ENCODE data around the gene INHBE.

INHBE gene

GRCh38 chr12:57467915-57468314, 12.8 kb downstream of the INHBE start:
- H3K27ac ChIP-seq, result no peak overlapping the region
- H3K9ac ChIP-seq, result no peak overlapping the region
- no peaks in the 10 kb centered on the region; a peak in 1 of 22 replicates for H3K27me3 ChIP-seq
- no peak overlapping the region for H3K4me2 ChIP-seq
- peaks cover 8 to 58% (median 41%) of the 10 kb centered on the region in 11 experiments; a peak in 19 of 22 replicates for H3K36me3 ChIP-seq
- peaks cover 0 to 76% (median 0%) of the 10 kb centered on the region in 11 experiments; a peak in 8 of 22 replicates for H4K20me1 ChIP-seq
- H3K9me3 ChIP-seq (replicated peaks in 1 of 11), result no peaks in the 10 kb centered on the region
- TF ChIP-seq Cebpa-rat (IDR thresholded peaks at IDR 0.05), result no peak
- H3K4me1 ChIP-seq, result peaks cover 5 to 72% (median 20%) of the 10 kb centered on the region in 10 experiments
- no peak overlapping the region for H3K4me3 ChIP-seq

DNA sequence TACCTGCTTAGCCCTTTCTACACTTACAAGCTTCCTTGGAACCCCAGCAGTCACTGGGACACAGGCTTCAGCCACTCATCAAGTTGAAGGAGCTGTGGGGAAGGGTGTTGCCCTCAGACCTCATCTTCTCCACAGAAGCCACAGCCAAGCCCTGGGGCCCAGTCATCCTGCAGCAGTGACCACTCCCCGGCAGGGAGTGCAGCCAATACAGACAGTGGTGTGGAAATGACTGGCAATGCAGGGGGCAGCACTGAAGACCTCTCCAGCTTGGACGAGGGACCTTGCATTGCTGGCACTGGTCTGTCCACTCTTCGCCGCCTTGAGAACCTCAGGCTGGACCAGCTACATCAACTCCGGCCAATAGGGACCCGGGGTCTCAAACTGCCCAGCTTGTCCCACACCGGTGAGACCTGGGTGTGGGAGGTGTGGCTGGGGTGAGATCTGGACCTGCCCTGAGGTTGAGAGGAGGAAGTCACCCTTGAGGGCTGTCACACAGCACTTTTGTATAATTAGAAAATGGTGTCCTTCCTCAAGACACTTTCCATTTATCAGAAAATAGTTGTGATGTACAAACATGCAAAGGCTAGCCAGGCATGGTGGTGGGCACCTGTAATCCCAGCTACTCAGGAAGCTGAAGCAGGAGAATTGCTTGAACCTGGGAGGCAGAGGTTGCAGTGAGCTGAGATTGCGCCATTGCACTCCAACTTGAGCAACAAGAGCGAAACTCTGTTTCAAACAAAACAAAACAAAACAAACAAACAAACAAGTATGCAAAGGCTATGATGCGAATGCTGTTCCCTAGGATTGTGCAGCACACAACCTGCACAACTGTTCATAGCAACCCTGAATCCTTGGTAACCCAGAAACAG, 14.4 kb downstream of the INHBE start:
- H3K4me1 ChIP-seq, result peaks cover 0 to 71% (median 14%) of the 10 kb centered on the region in 10 experiments; a peak in 13 of 20 replicates
- no peaks in the 10 kb centered on the region for H3K9me3 ChIP-seq (replicated peaks in 1 of 11)
- no peak for TF ChIP-seq Cebpa-rat (IDR thresholded peaks at IDR 0.05)
- H3K27ac ChIP-seq, result no peak overlapping the region
- H3K4me2 ChIP-seq, result no peak overlapping the region
- H4K20me1 ChIP-seq, result peaks cover 0 to 92% (median 14%) of the 10 kb centered on the region in 11 experiments; a peak in 10 of 22 replicates
- H3K4me3 ChIP-seq, result no peak overlapping the region
- no peaks in the 10 kb centered on the region for H3K27me3 ChIP-seq
- peaks cover 15 to 74% (median 57%) of the 10 kb centered on the region in 11 experiments; a peak in 19 of 22 replicates for H3K36me3 ChIP-seq
- no peak overlapping the region for H3K9ac ChIP-seq

GRCh38 chr12:57470286-57470969, 15.3 kb downstream of the INHBE start:
- Histone ChIP-seq H3K27ac (no peak overlapping the region), H3K4me1 (peaks cover 3 to 74% (median 22%) of the 10 kb centered on the region in 10 experiments; a peak in 18 of 20 replicates), H3K36me3 (peaks cover 24 to 83% (median 66%) of the 10 kb centered on the region in 11 experiments; a peak in 19 of 22 replicates), H3K27me3 (no peaks in the 10 kb centered on the region; a peak in 1 of 22 replicates), H3K9me3 (replicated peaks in 1 of 11) (no peaks in the 10 kb centered on the region), H3K4me3 (no peak overlapping the region), H4K20me1 (peaks cover 0 to 100% (median 18%) of the 10 kb centered on the region in 11 experiments; a peak in 11 of 22 replicates), H3K9ac (0 out of 22 replicates have a peak overlapping the region, but pooled peaks of 1 of the 11 experiments have one; percentile 4), H3K4me2 (peak overlapping the region in 2 of 11 experiments; percentile 2 to 9; a peak in 1 of 22 replicates)
- TF ChIP-seq Cebpa-rat (IDR thresholded peaks at IDR 0.05), result no peak

DNA sequence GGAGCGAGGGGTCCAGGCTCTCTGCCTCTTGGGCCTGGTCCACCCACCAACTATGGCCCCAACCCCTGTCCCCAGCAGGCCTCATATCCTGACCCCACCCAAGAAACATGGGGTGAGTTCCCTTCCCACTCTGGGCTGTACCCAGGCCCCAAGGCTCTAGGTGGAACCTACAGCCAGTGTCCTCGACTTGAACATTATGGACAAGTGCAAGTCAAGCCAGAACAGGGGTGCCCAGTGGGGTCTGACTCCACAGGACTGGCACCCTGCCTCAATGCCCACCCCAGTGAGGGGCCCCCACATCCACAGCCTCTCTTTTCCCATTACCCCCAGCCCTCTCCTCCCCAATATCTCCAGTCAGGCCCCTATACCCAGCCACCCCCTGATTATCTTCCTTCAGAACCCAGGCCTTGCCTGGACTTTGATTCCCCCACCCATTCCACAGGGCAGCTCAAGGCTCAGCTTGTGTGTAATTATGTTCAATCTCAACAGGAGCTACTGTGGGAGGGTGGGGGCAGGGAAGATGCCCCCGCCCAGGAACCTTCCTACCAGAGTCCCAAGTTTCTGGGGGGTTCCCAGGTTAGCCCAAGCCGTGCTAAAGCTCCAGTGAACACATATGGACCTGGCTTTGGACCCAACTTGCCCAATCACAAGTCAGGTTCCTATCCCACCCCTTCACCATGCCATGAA, 16.0 kb downstream of the INHBE start:
- Histone ChIP-seq H3K4me1 (peaks cover 9 to 74% (median 25%) of the 10 kb centered on the region in 10 experiments), H3K27me3 (no peaks in the 10 kb centered on the region; a peak in 3 of 22 replicates), H3K27ac (no peak overlapping the region), H3K9me3 (replicated peaks in 1 of 11) (no peaks in the 10 kb centered on the region), H4K20me1 (peaks cover 0 to 99% (median 18%) of the 10 kb centered on the region in 11 experiments; a peak in 11 of 22 replicates), H3K4me3 (no peak overlapping the region), H3K4me2 (peak overlapping the region in 3 of 11 experiments; percentile 23 to 97 (median 42); a peak in 2 of 22 replicates), H3K36me3 (peaks cover 24 to 87% (median 68%) of the 10 kb centered on the region in 11 experiments; a peak in 19 of 22 replicates), H3K9ac (peak overlapping the region in 2 of 11 experiments; percentile 4 to 29; a peak in 1 of 22 replicates)
- no peak for TF ChIP-seq Cebpa-rat (IDR thresholded peaks at IDR 0.05)

GRCh38 chr12:57471661-57472060, 16.6 kb downstream of the INHBE start:
- Histone ChIP-seq H3K4me2 (peak overlapping the region in 3 of 11 experiments; percentile 23 to 97 (median 42); a peak in 4 of 22 replicates), H3K36me3 (peaks cover 24 to 87% (median 68%) of the 10 kb centered on the region in 11 experiments; a peak in 19 of 22 replicates), H3K9me3 (replicated peaks in 1 of 11) (no peaks in the 10 kb centered on the region), H3K9ac (peak overlapping the region in 1 of 11 experiments; percentile 29; a peak in 1 of 22 replicates), H3K4me1 (peaks cover 15 to 71% (median 30%) of the 10 kb centered on the region in 10 experiments), H4K20me1 (peaks cover 0 to 94% (median 18%) of the 10 kb centered on the region in 11 experiments; a peak in 11 of 22 replicates), H3K27me3 (no peaks in the 10 kb centered on the region; a peak in 3 of 22 replicates), H3K27ac (no peak overlapping the region), H3K4me3 (no peak overlapping the region)
- TF ChIP-seq Cebpa-rat (IDR thresholded peaks at IDR 0.05), result no peak

GRCh38 chr12:57472391-57472790, 17.3 kb downstream of the INHBE start:
- H3K4me3 ChIP-seq, result no peak overlapping the region
- no peak overlapping the region for H3K9ac ChIP-seq
- peak overlapping the region in 2 of 11 experiments; percentile 97; a peak in 5 of 22 replicates for H3K4me2 ChIP-seq
- H3K27me3 ChIP-seq, result no peaks in the 10 kb centered on the region; a peak in 3 of 22 replicates
- peaks cover 24 to 85% (median 68%) of the 10 kb centered on the region in 11 experiments; a peak in 19 of 22 replicates for H3K36me3 ChIP-seq
- TF ChIP-seq Cebpa-rat (IDR thresholded peaks at IDR 0.05), result no peak
- H4K20me1 ChIP-seq, result peaks cover 0 to 86% (median 18%) of the 10 kb centered on the region in 11 experiments; a peak in 11 of 22 replicates
- no peak overlapping the region for H3K27ac ChIP-seq
- no peaks in the 10 kb centered on the region for H3K9me3 ChIP-seq (replicated peaks in 1 of 11)
- peaks cover 22 to 71% (median 33%) of the 10 kb centered on the region in 10 experiments for H3K4me1 ChIP-seq

DNA sequence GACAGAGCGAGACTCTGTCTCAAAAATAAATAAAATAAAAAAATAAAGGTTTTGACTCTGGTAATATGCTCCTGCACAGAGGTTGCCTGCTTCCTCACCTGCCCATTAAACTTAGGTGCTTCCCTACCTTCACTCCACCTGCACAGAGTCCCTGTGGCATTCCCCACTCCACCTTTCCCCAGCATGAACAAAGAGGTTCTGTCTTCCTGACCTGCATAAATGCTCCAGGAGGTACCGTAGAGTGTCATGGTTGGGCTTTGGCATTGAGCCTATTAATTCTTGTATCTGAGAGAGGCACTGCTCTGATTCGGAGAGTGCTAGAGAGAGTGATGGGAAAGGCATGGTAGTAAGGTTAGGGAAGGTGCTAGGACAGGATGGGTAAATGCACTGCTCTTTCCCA, 18.3 kb downstream of the INHBE start:
- Histone ChIP-seq H3K36me3 (peaks cover 24 to 76% (median 68%) of the 10 kb centered on the region in 11 experiments; a peak in 19 of 22 replicates), H3K9me3 (replicated peaks in 1 of 11) (no peaks in the 10 kb centered on the region), H3K4me3 (no peak overlapping the region), H3K4me1 (peaks cover 32 to 78% (median 41%) of the 10 kb centered on the region in 10 experiments), H3K4me2 (peak overlapping the region in 4 of 11 experiments; percentile 97 to 100 (median 98); a peak in 7 of 22 replicates), H3K9ac (no peak overlapping the region), H3K27ac (no peak overlapping the region), H4K20me1 (peaks cover 0 to 76% (median 18%) of the 10 kb centered on the region in 11 experiments; a peak in 11 of 22 replicates), H3K27me3 (no peaks in the 10 kb centered on the region; a peak in 3 of 22 replicates)
- TF ChIP-seq Cebpa-rat (IDR thresholded peaks at IDR 0.05), result no peak

DNA sequence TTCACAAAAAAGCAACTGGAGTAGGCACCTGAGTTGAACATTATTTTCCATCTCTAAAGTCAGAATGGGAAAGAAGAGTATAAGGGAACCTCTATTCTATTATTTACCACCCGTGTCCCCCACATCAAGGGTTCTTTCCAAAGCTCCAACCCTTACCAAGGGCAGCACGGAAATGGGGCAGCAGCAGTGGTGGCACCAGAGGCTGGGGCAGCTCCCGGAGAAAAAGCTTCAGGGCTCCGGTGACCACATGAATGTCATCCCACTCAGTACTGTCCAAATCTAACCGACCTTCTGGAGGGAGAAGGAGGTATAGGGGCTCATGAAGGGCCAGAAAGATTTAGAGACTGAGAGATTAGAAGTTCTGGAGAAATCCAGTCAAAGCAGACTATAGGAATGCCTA, 18.8 kb downstream of the INHBE start:
- Histone ChIP-seq H4K20me1 (peaks cover 0 to 71% (median 18%) of the 10 kb centered on the region in 11 experiments; a peak in 11 of 22 replicates), H3K4me1 (peaks cover 37 to 83% (median 46%) of the 10 kb centered on the region in 10 experiments), H3K27me3 (no peaks in the 10 kb centered on the region; a peak in 3 of 22 replicates), H3K9ac (peak overlapping the region in 1 of 11 experiments; percentile 91; a peak in 1 of 22 replicates), H3K4me2 (peak overlapping the region in 5 of 11 experiments; percentile 97 to 100 (median 97); a peak in 7 of 22 replicates), H3K36me3 (peaks cover 24 to 71% (median 66%) of the 10 kb centered on the region in 11 experiments; a peak in 19 of 22 replicates), H3K27ac (no peak overlapping the region), H3K9me3 (replicated peaks in 1 of 11) (no peaks in the 10 kb centered on the region), H3K4me3 (0 out of 20 replicates have a peak overlapping the region, but pooled peaks of 1 of the 10 experiments have one; percentile 88)
- no peak for TF ChIP-seq Cebpa-rat (IDR thresholded peaks at IDR 0.05)
